Measurements from ENCODE around the gene RNF181. TPM values are rescaled to one million over a fixed set of nuclear protein-coding genes. Genes with fewer than 3 reads are reported as not detected.
A peak's percentile ranks its signal among the peaks of the same experiment; 100 is the strongest.

RNF181 gene
- total and polyA plus RNA-seq, 2 of the 13 experiments (the other 11 are each of a cell fraction or from before 2014, with no cell fraction given) = 224 to 578 TPM

- no peak for TF ChIP-seq ZBTB37 (CRISPR knock-in tag; IDR thresholded peaks at IDR 0.05)
- peak; percentile 78 for TF ChIP-seq IKZF4 (CRISPR knock-in tag; IDR thresholded peaks at IDR 0.05; ENCODE audit: borderline replicate concordance, low read depth, not compliant biosample characterization)
- no peak for TF ChIP-seq HMGA1 (CRISPR knock-in tag; conservative IDR thresholded peaks at IDR 0.05)
- no peak for TF ChIP-seq ATF1 (CRISPR knock-in tag; IDR thresholded peaks at IDR 0.05)
- TF ChIP-seq CREB1 (IDR thresholded peaks at IDR 0.05) = no peak
- no peak for TF ChIP-seq CREB1 (CRISPR knock-in tag; IDR thresholded peaks at IDR 0.05)
- peak; percentile 6; the same call in 1 of the 2 replicates for TF ChIP-seq ZNF430 (CRISPR knock-in tag; IDR thresholded peaks at IDR 0.05)
- TF ChIP-seq, protein P1, sequence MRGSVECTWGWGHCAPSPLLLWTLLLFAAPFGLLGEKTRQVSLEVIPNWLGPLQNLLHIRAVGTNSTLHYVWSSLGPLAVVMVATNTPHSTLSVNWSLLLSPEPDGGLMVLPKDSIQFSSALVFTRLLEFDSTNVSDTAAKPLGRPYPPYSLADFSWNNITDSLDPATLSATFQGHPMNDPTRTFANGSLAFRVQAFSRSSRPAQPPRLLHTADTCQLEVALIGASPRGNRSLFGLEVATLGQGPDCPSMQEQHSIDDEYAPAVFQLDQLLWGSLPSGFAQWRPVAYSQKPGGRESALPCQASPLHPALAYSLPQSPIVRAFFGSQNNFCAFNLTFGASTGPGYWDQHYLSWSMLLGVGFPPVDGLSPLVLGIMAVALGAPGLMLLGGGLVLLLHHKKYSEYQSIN (CRISPR knock-in tag; IDR thresholded peaks at IDR 0.05; ENCODE audit: borderline replicate concordance) = no peak
- TF ChIP-seq ZNF883 (CRISPR knock-in tag; IDR thresholded peaks at IDR 0.05; ENCODE audit: not compliant biosample characterization) = no peak
- TF ChIP-seq TEAD3 (CRISPR knock-in tag; optimal IDR thresholded peaks at IDR 0.05; ENCODE audit: borderline replicate concordance) = peak; percentile 57
- no peak for TF ChIP-seq JUNB (CRISPR knock-in tag; IDR thresholded peaks at IDR 0.05; ENCODE audit: borderline replicate concordance)
- TF ChIP-seq SSRP1 (CRISPR knock-in tag; IDR thresholded peaks at IDR 0.05) = no peak
- TF ChIP-seq RCOR2 (CRISPR knock-in tag; IDR thresholded peaks at IDR 0.05) = no peak
- no peak for TF ChIP-seq ZNF552 (CRISPR knock-in tag; IDR thresholded peaks at IDR 0.05; ENCODE audit: borderline replicate concordance)
- TF ChIP-seq TBX3 (IDR thresholded peaks at IDR 0.05; ENCODE audit: borderline replicate concordance) = no peak
- TF ChIP-seq ZNF207 (IDR thresholded peaks at IDR 0.05; ENCODE audit: borderline replicate concordance) = no peak
- TF ChIP-seq, protein P2, sequence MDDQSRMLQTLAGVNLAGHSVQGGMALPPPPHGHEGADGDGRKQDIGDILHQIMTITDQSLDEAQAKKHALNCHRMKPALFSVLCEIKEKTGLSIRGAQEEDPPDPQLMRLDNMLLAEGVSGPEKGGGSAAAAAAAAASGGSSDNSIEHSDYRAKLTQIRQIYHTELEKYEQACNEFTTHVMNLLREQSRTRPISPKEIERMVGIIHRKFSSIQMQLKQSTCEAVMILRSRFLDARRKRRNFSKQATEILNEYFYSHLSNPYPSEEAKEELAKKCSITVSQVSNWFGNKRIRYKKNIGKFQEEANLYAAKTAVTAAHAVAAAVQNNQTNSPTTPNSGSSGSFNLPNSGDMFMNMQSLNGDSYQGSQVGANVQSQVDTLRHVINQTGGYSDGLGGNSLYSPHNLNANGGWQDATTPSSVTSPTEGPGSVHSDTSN (CRISPR knock-in tag; IDR thresholded peaks at IDR 0.05; ENCODE audit: borderline replicate concordance) = no peak
- no peak for TF ChIP-seq ZNF562 (CRISPR knock-in tag; IDR thresholded peaks at IDR 0.05; ENCODE audit: borderline replicate concordance)
- TF ChIP-seq, protein P3, sequence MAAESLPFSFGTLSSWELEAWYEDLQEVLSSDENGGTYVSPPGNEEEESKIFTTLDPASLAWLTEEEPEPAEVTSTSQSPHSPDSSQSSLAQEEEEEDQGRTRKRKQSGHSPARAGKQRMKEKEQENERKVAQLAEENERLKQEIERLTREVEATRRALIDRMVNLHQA (CRISPR knock-in tag; IDR thresholded peaks at IDR 0.05) = no peak
- no peak for TF ChIP-seq ZNF33A (CRISPR knock-in tag; IDR thresholded peaks at IDR 0.05; ENCODE audit: borderline replicate concordance)
- TF ChIP-seq ZNF703 (CRISPR knock-in tag; IDR thresholded peaks at IDR 0.05; ENCODE audit: borderline replicate concordance) = no peak
- TF ChIP-seq ZNF879 (CRISPR knock-in tag; IDR thresholded peaks at IDR 0.05) = no peak
- TF ChIP-seq HNRNPLL (IDR thresholded peaks at IDR 0.05; ENCODE audit: low read depth, low read length, poor library complexity, severe bottlenecking) = peak; percentile 63
Observed at GRCh38 chr2:85611705-85612587, 16.4 kb downstream of the RNF181 start, which contains the start of gene C2orf68 (continued).
